ENCODE data around the gene LGR4. TPM values are rescaled to one million over a fixed set of nuclear protein-coding genes. Genes with fewer than 3 reads are reported as not detected.

The LGR4 gene
- total RNA-seq, 1 donor from 2014 or later, result 13.0 TPM

GRCh38 chr11:27418356-27418755, 54.2 kb downstream of the LGR4 start:
- Histone ChIP-seq H3K27ac (replicated peaks) (no peak overlapping the region), H3K36me3 (no peaks in the 10 kb centered on the region), H3K4me3 (no peak overlapping the region), H3K27me3 (ENCODE audit: low read depth) (no peaks in the 10 kb centered on the region), H3K9me3 (replicated peaks) (peaks cover 6% of the 10 kb centered on the region), H3K4me1 (peaks cover 43% of the 10 kb centered on the region)
- intact Hi-C loops (cut with micrococcal nuclease), result no loop called here
- DNase-seq, result no peak
- TF ChIP-seq CTCF (IDR thresholded peaks at IDR 0.05; ENCODE audit: borderline replicate concordance), result no peak

GRCh38 chr11:27416568-27417176, 55.9 kb downstream of the LGR4 start:
- Histone ChIP-seq H3K27ac (replicated peaks) (no peak overlapping the region), H3K27me3 (ENCODE audit: low read depth) (no peaks in the 10 kb centered on the region), H3K36me3 (no peaks in the 10 kb centered on the region), H3K9me3 (replicated peaks) (peaks cover 6% of the 10 kb centered on the region), H3K4me3 (no peak overlapping the region), H3K4me1 (peaks cover 40% of the 10 kb centered on the region)
- intact Hi-C loops (cut with micrococcal nuclease), result no loop called here
- no peak for TF ChIP-seq CTCF (IDR thresholded peaks at IDR 0.05; ENCODE audit: borderline replicate concordance)
- no peak for DNase-seq

- H3K27ac ChIP-seq (replicated peaks), result no peak overlapping the region
- intact Hi-C loops (cut with micrococcal nuclease), result no loop called here
- H3K27me3 ChIP-seq (ENCODE audit: low read depth), result no peaks in the 10 kb centered on the region
- H3K4me3 ChIP-seq, result no peak overlapping the region
- no peak for TF ChIP-seq CTCF (IDR thresholded peaks at IDR 0.05; ENCODE audit: borderline replicate concordance)
- H3K4me1 ChIP-seq, result peaks cover 36% of the 10 kb centered on the region
- peaks cover 5% of the 10 kb centered on the region for H3K9me3 ChIP-seq (replicated peaks)
- DNase-seq, result no peak
- H3K36me3 ChIP-seq, result no peaks in the 10 kb centered on the region
Measured at GRCh38 chr11:27414644-27415043, 57.9 kb downstream of the LGR4 start.

- no peaks in the 10 kb centered on the region for H3K9me3 ChIP-seq (replicated peaks)
- TF ChIP-seq CTCF (IDR thresholded peaks at IDR 0.05; ENCODE audit: borderline replicate concordance), result no peak
- no peak overlapping the region for H3K4me3 ChIP-seq
- peaks cover 43% of the 10 kb centered on the region for H3K4me1 ChIP-seq
- H3K27ac ChIP-seq (replicated peaks), result no peak overlapping the region
- H3K27me3 ChIP-seq (ENCODE audit: low read depth), result no peaks in the 10 kb centered on the region
- no peaks in the 10 kb centered on the region for H3K36me3 ChIP-seq
- DNase-seq, result no peak
- intact Hi-C loops (cut with micrococcal nuclease), result no loop called here
Measured at GRCh38 chr11:27413218-27413617, 59.4 kb downstream of the LGR4 start.

- H3K9me3 ChIP-seq (replicated peaks), result no peaks in the 10 kb centered on the region
- H3K4me3 ChIP-seq, result no peak overlapping the region
- intact Hi-C loops (cut with micrococcal nuclease), result no loop called here
- peaks cover 46% of the 10 kb centered on the region for H3K4me1 ChIP-seq
- no peak for TF ChIP-seq CTCF (IDR thresholded peaks at IDR 0.05; ENCODE audit: borderline replicate concordance)
- no peak overlapping the region for H3K27ac ChIP-seq (replicated peaks)
- H3K27me3 ChIP-seq (ENCODE audit: low read depth), result no peaks in the 10 kb centered on the region
- DNase-seq, result no peak
- no peaks in the 10 kb centered on the region for H3K36me3 ChIP-seq
Measured at GRCh38 chr11:27412192-27412691, 60.3 kb downstream of the LGR4 start.
